GM23248 (cell line): ENCODE results near the gene COX7B2.

Experiments used
- EZH2 ChIP-seq: fragments of 200-600 bp; sonication (generic); IDR thresholded peaks from 2 replicates; pipeline ENCODE4 v1.6.1; 2018; ENCODE audit warnings: antibody characterized with exemption, mild to moderate bottlenecking; ENCODE audit not compliant: insufficient read depth, poor library complexity, severe bottlenecking
- EZH2phosphoT487 ChIP-seq: fragments of 200-600 bp; sonication (generic); IDR thresholded peaks from 2 replicates; pipeline ENCODE4 v1.6.1; 2018; ENCODE audit warnings: antibody characterized with exemption, moderate library complexity, mild to moderate bottlenecking, low read depth; ENCODE audit not compliant: insufficient read depth

DNA sequence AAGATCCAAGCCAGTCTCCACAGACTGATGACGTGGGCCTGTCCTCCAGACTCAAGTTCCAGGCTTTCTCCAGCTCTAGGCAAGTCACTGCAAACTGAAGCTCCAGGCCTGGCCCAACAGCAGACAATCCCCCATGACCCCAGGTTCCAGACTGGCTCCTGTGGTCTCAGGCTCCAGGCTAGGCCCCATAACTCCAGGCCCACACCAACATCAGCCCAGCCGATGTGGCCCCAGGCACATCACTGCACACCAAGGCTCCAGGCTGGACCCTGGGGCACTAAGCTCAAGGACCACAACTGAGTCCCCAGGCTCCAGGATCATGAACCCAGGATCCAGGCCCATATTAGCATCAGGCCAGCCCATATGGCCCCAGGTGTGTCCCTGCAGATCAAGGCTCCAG is 143.6 kb downstream of the COX7B2 start:
- TF ChIP-seq EZH2 (no peak), EZH2phosphoT487 (no peak)
